ENCODE results near the gene CFAP54. TPM values are rescaled to one million over a fixed set of nuclear protein-coding genes. Genes with fewer than 3 reads are reported as not detected.
A peak's percentile ranks its signal among the peaks of the same experiment; 100 is the strongest.

The CFAP54 gene
- total RNA-seq, 4 donors from 2014 or later: 2.1 to 4.7 (median 3.6) TPM

GRCh38 chr12:96570579-96570978, 81.2 kb downstream of the CFAP54 start:
- Histone ChIP-seq H3K4me1 (no peaks in the 10 kb centered on the region), H3K27me3 (no peaks in the 10 kb centered on the region), H3K36me3 (no peaks in the 10 kb centered on the region), H3K27ac (no peak overlapping the region), H3K9me3 (no peaks in the 10 kb centered on the region), H3K4me3 (no peak overlapping the region)
- ATAC-seq: no peak
- no peak for TF ChIP-seq POLR2AphosphoS5 (IDR thresholded peaks at IDR 0.05)
- no peak for TF ChIP-seq EP300 (IDR thresholded peaks at IDR 0.05)
- no peak for TF ChIP-seq CTCF (IDR thresholded peaks at IDR 0.05)
- TF ChIP-seq POLR2A (IDR thresholded peaks at IDR 0.05): no peak

GRCh38 chr12:96571101-96571862, 81.9 kb downstream of the CFAP54 start:
- Histone ChIP-seq H3K27me3 (no peaks in the 10 kb centered on the region), H3K27ac (no peak overlapping the region), H3K9me3 (no peaks in the 10 kb centered on the region), H3K4me3 (no peak overlapping the region), H3K36me3 (no peaks in the 10 kb centered on the region), H3K4me1 (no peaks in the 10 kb centered on the region)
- no peak for TF ChIP-seq POLR2AphosphoS5 (IDR thresholded peaks at IDR 0.05)
- TF ChIP-seq CTCF (IDR thresholded peaks at IDR 0.05): no peak
- TF ChIP-seq EP300 (IDR thresholded peaks at IDR 0.05): no peak
- TF ChIP-seq POLR2A (IDR thresholded peaks at IDR 0.05): no peak
- WGBS, 2 donors (ENCODE audit: low coverage in 1 of 2): 81 to 90% methylated on average over 2 to 4 of the region's 4 CpGs
- no peak for ATAC-seq

DNA sequence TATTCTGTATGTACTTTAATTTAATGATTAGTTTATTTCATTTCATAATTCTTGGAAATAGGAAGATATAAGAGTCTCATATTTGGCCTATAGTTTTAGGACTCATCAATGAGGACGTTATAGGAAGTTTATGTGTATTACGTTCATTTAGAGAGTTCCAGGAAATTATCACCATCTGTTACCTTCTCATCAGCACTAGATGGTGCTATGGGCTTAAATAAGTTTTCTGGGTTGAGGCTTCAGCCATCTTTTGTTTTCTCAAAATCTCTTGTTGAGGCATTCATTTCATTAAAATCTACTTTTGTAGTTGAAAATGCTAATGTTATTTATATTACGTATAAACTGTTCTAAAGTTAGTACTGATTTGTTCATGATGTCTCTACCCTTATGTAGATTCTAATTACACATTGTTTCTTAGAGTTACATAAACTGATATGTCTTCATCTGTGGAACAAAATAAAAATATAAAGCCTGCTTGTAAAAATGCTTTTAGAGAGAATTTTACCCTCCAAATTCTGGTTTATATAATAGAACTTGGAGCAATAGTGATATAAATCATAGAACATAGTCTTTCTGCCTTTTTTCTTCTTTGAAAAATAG, 89.2 kb downstream of the CFAP54 start:
- TF ChIP-seq EP300 (IDR thresholded peaks at IDR 0.05) (no peak), POLR2A (IDR thresholded peaks at IDR 0.05) (no peak), POLR2AphosphoS5 (IDR thresholded peaks at IDR 0.05) (no peak), CTCF (IDR thresholded peaks at IDR 0.05) (peak; percentile 27 to 58 (median 45))
- WGBS, 2 donors (ENCODE audit: low coverage in 1 of 2): 2 to 3% methylated on average over 3 of the region's 3 CpGs
- no peaks in the 10 kb centered on the region for H3K36me3 ChIP-seq
- ATAC-seq: no peak
- no peak overlapping the region for H3K4me3 ChIP-seq
- H3K27ac ChIP-seq: no peak overlapping the region
- H3K4me1 ChIP-seq: no peaks in the 10 kb centered on the region
- no peaks in the 10 kb centered on the region for H3K27me3 ChIP-seq
- no peaks in the 10 kb centered on the region for H3K9me3 ChIP-seq

- WGBS, 2 donors (ENCODE audit: low coverage in 1 of 2): 100% methylated on average over 1 of the region's 1 CpG; no CpG with 5 or more reads in 1 of the 2 donors
- no peak overlapping the region for H3K27ac ChIP-seq
- no peaks in the 10 kb centered on the region for H3K4me1 ChIP-seq
- no peaks in the 10 kb centered on the region for H3K9me3 ChIP-seq
- no peaks in the 10 kb centered on the region for H3K36me3 ChIP-seq
- no peaks in the 10 kb centered on the region for H3K27me3 ChIP-seq
- H3K4me3 ChIP-seq: no peak overlapping the region
- TF ChIP-seq POLR2AphosphoS5 (IDR thresholded peaks at IDR 0.05) (no peak), CTCF (IDR thresholded peaks at IDR 0.05) (no peak), POLR2A (IDR thresholded peaks at IDR 0.05) (no peak), EP300 (IDR thresholded peaks at IDR 0.05) (no peak)
- no peak for ATAC-seq
Measured at GRCh38 chr12:96585977-96586376, 96.6 kb downstream of the CFAP54 start.

DNA sequence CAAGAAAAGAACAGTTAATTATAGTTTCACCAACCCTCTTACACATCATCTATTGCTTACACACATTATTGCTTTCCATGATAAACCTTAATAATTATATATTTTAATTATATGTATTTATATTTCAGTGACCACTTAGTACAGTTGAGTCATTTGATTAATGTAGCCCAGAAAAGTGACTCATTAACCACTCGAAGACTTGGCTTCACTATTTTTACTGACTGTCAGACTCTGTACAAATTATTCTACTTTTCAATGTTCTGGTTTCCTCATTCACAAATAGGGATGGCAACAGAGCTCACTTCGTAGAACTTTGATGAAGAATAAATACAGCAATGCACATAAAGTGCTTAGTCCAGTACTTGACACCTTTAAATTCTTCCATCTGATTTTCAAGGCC, 98.3 kb downstream of the CFAP54 start:
- ATAC-seq: no peak
- no peak overlapping the region for H3K27ac ChIP-seq
- no peaks in the 10 kb centered on the region for H3K36me3 ChIP-seq
- no peak for TF ChIP-seq CTCF (IDR thresholded peaks at IDR 0.05)
- no peak for TF ChIP-seq POLR2AphosphoS5 (IDR thresholded peaks at IDR 0.05)
- TF ChIP-seq POLR2A (IDR thresholded peaks at IDR 0.05): no peak
- TF ChIP-seq EP300 (IDR thresholded peaks at IDR 0.05): no peak
- no peaks in the 10 kb centered on the region for H3K4me1 ChIP-seq
- no peaks in the 10 kb centered on the region for H3K27me3 ChIP-seq
- H3K9me3 ChIP-seq: no peaks in the 10 kb centered on the region
- WGBS, 2 donors (ENCODE audit: low coverage in 1 of 2): 33 to 39% methylated on average over 2 of the region's 2 CpGs
- no peak overlapping the region for H3K4me3 ChIP-seq
